22Rv1 (cell line): ENCODE data around the gene PPP1CB.

ENCODE experiments used
- H3K27ac ChIP-seq: fragments of 450-650 bp; 2 replicates; pipeline ENCODE4 v1.5.1; 2017
- ZFX ChIP-seq: fragments of 450-650 bp; IDR thresholded peaks from 2 replicates; pipeline ENCODE4 v1.6.1; 2017; ENCODE audit warnings: antibody characterized with exemption, borderline replicate concordance
- TF ChIP-seq, protein P1 (sequence below): fragments of 450-650 bp; IDR thresholded peaks from 2 replicates; pipeline ENCODE4 v1.5.1; 2017; ENCODE audit warnings: mild to moderate bottlenecking

Gene PPP1CB

DNA sequence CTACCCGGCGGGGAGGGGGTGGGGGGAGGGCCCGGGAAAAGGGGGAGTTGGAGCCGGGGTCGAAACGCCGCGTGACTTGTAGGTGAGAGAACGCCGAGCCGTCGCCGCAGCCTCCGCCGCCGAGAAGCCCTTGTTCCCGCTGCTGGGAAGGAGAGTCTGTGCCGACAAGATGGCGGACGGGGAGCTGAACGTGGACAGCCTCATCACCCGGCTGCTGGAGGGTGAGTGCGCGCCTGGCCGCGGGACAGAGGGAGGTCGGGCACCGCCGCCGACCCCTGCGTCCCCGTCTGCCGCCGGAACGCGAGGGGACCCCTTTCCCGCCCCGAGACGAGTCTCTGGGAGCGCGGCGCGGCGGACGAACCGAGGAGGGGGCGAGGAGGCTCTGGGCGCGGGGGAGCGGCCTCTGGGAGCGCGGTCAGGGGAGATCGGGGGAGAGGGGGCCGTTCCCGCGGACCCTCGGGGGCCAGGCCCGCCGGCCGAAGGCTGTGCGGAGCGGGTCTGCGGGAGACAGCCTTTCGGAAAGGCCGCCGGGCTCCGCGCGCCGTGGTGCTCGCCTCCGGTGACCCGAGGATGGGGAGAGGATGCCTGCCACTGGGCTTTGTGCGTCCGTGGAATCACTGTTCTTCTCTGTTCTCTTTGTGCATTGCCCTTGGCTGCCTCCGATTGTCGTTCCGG is 463 bp downstream of the PPP1CB start:
- TF ChIP-seq ZFX, result no peak
- TF ChIP-seq, protein P1, sequence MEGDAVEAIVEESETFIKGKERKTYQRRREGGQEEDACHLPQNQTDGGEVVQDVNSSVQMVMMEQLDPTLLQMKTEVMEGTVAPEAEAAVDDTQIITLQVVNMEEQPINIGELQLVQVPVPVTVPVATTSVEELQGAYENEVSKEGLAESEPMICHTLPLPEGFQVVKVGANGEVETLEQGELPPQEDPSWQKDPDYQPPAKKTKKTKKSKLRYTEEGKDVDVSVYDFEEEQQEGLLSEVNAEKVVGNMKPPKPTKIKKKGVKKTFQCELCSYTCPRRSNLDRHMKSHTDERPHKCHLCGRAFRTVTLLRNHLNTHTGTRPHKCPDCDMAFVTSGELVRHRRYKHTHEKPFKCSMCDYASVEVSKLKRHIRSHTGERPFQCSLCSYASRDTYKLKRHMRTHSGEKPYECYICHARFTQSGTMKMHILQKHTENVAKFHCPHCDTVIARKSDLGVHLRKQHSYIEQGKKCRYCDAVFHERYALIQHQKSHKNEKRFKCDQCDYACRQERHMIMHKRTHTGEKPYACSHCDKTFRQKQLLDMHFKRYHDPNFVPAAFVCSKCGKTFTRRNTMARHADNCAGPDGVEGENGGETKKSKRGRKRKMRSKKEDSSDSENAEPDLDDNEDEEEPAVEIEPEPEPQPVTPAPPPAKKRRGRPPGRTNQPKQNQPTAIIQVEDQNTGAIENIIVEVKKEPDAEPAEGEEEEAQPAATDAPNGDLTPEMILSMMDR, result peak; percentile 13; the same call in 1 of the 2 replicates

DNA sequence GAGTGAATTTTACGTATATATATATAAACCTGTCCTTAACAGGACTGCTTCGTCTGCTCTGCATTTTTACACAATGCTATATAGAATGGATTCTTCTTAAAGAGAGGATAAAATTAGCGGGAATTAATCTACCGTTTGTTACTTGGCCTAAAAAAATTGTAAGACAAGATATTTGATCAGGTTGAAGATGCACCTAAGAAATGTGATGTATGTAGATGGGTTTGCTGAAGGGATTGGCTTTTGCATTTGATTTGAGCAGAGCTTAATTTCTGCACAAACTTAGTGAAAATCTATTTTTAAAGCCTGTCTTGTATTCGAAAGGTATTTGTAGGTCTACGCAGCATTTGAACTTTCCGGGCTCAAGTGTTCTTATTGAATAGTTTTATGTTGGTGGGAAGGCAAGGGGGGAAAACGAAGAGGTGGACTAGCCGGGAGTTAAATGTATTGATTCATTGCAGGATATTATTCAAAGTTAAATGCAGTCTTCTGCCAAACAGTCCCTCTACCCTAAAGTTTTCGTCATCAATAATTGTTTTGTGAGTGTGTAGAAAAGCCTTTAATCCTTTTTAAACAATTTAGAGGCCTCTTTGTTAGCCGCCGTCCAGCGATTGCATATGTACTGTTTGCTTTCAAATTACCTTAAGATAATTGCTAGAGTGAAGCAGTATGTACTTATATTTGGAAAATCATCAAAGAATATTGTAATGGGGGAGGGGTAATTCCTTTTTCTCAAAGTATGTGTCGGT is 1.2 kb downstream of the PPP1CB start:
- peak overlapping the region; percentile 96 for H3K27ac ChIP-seq
- TF ChIP-seq ZFX, result no peak
- TF ChIP-seq, protein P1, result no peak

More for the DNA sequence above, 463 bp downstream of the PPP1CB start:
- H3K27ac ChIP-seq, result peak overlapping the region; percentile 96

DNA sequence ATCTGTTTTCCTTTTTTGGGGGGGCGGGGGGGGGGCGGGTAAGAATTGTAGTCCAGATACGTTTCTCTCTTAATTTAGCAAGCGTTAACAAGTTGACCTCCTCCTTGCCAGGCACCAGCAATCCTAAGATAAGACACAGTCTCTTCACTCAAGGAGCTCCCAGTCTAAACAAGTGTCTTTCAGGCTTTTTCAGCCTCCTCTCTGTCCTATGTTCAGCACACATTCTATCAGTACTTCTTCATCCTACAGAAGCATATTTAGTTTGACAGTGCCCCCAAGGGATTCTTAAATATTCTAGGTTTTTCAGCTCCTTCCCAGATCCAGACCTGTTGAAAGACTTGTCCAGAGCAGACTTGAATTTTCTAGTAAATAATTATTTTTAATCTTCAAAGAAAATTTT is 2.7 kb downstream of the PPP1CB start:
- no peak for TF ChIP-seq ZFX
- TF ChIP-seq, protein P1, result no peak
- no peak overlapping the region for H3K27ac ChIP-seq

DNA sequence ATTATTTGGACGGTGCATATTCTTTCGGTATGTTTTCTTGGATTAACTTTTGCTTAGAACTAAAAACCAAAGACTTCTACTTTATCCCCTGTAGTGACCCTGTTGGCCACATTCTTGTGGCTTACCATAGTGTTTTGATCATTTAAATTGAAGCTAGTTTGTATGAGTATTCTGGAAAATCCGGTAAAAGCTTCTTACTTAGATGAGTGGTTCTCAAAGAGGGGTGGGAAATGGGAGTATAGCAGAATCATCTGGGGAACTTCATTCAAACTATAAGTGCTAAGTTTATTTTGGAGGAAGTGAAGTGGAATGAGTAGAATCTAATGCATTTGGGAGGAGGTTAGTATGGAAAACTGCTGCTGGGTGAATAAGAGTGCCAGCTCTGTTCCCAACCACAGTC is 3.8 kb downstream of the PPP1CB start:
- TF ChIP-seq, protein P1, result no peak
- no peak for TF ChIP-seq ZFX
- no peak overlapping the region for H3K27ac ChIP-seq

DNA sequence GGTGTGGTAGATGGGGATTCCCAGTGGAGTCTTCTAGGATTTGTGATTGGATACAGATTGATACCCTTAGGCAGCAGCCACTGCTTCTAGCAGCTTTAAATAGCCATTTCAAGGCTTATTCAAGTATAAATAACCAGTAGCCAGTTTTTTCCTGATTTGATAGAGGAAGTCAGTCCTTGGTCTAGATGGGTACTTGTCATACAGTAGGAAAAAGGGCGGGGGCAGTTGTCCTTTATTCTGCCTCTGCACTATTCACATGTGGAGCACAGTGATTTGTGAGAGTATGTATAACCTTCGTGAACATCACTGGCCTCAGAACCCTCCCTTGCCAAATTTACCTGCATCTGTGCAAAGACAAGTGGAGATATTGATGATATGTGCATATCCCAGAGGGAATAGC is 6.8 kb downstream of the PPP1CB start:
- TF ChIP-seq, protein P1, result no peak
- TF ChIP-seq ZFX, result no peak

DNA sequence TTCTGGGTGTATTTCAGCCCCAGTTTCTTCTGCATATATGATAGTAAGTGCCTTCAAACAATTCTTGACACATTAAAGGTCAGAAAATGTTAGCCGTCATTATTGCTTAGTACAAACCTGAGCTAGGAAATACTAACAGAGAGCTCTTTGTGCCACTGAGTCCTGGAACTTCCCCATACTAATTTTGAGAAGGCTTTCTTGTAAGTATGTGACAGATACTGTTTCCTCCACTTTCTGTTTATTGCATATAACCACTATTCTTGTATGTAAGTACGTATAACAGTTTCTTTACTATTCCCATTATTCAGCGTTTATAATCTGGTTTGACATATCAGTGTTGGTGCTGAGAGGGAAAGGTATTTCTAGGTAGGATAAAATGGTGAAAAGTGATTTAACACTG is 9.8 kb downstream of the PPP1CB start:
- no peak for TF ChIP-seq ZFX
- TF ChIP-seq, protein P1, result no peak
- no peak overlapping the region for H3K27ac ChIP-seq

More for the DNA sequence above, 6.8 kb downstream of the PPP1CB start:
- no peak overlapping the region for H3K27ac ChIP-seq
